Measurements from ENCODE around the gene SMDT1. TPM values are rescaled to one million over a fixed set of nuclear protein-coding genes. Genes with fewer than 3 reads are reported as not detected.
A peak's percentile ranks its signal among the peaks of the same experiment; 100 is the strongest.

The SMDT1 gene
- total and polyA plus RNA-seq, 10 of the 15 experiments (the other 5 are each of a cell fraction or from before 2014, with no cell fraction given): 19.7 to 176 (median 66.3) TPM

- ChIA-PET RAD21 (ENCODE audit: unreplicated experiment) (no interaction called here), POLR2A (no interaction called here), CTCF (no interaction called here), SMC1A (ENCODE audit: uncharacterized antibody, unreplicated experiment) (no interaction called here)
- Histone ChIP-seq H3K4me2 (ENCODE audit: control insufficient read depth, insufficient read depth) (peak overlapping the region; percentile 92; the same call in 1 of the 2 replicates), H3K79me2 (ENCODE audit: control insufficient read depth, insufficient read depth, low read length) (peaks cover 10% of the 10 kb centered on the region), H4K20me1 (ENCODE audit: control insufficient read depth, insufficient read depth) (no peaks in the 10 kb centered on the region), H3K4me3 (0 out of 2 replicates have a peak overlapping the region, but pooled peaks have one; percentile 59), H3K9me3 (replicated peaks; ENCODE audit: control insufficient read depth, insufficient read depth, low read length) (no peaks in the 10 kb centered on the region), H3K36me3 (ENCODE audit: control insufficient read depth in 2 of 2, insufficient read depth in 2 of 2, low read length in 1 of 2) (no peaks in the 10 kb centered on the region), H3K27ac (ENCODE audit: control insufficient read depth, insufficient read depth) (no peak overlapping the region), H3K27me3 (replicated peaks in 1 of 2; ENCODE audit: control insufficient read depth in 2 of 2, insufficient read depth in 2 of 2, low read length in 1 of 2) (no peaks in the 10 kb centered on the region), H3K4me1 (ENCODE audit: control insufficient read depth, insufficient read depth, low read length) (peaks cover 18% of the 10 kb centered on the region), H2AFZ (ENCODE audit: control insufficient read depth, low read depth, low read length) (peak overlapping the region; percentile 84), H3K9ac (ENCODE audit: control insufficient read depth, insufficient read depth, low read length) (peak overlapping the region; percentile 62)
- TF ChIP-seq HCFC1 (IDR thresholded peaks at IDR 0.05; ENCODE audit: low read length) (no peak), POLR2AphosphoS2 (IDR thresholded peaks at IDR 0.05; ENCODE audit: low read depth, low read length) (no peak), BACH1 (IDR thresholded peaks at IDR 0.05; ENCODE audit: borderline replicate concordance) (no peak)
- intact Hi-C loops (cut with micrococcal nuclease; ENCODE audit: unreplicated experiment) (loop anchor here (5.0 kb wide), 1 partner anchor 106 kb away; the partner anchor contains the start of gene SEPTIN3), in situ Hi-C loops (cut with MboI) (no loop called here)
- ATAC-seq (no peak), FAIRE-seq (no peak), DNase-seq (ENCODE audit: low read depth, low spot score) (no peak)
- no TSS peak for BruUV-seq (replicated peaks)
- 89% methylated on average over 11 of the region's 14 CpGs for WGBS (ENCODE audit: insufficient coverage, insufficient replicate concordance, low lambda C conversion rate, missing lambda C conversion rate)
Measured at GRCh38 chr22:42073621-42074041, 5.9 kb upstream of the SMDT1 start.

- Histone ChIP-seq H3K9ac (ENCODE audit: control insufficient read depth, insufficient read depth, low read length) (peak within 1 kb of the TSS; percentile 62), H3K27ac (ENCODE audit: control insufficient read depth, insufficient read depth) (peak within 1 kb of the TSS; percentile 59), H3K4me1 (ENCODE audit: control insufficient read depth, insufficient read depth, low read length) (peaks cover 22% of the 10 kb centered on the region), H3K36me3 (ENCODE audit: control insufficient read depth in 2 of 2, insufficient read depth in 2 of 2, low read length in 1 of 2) (no peaks in the 10 kb centered on the region), H3K4me2 (ENCODE audit: control insufficient read depth, insufficient read depth) (peak within 1 kb of the TSS; percentile 92), H2AFZ (ENCODE audit: control insufficient read depth, low read depth, low read length) (peak within 1 kb of the TSS; percentile 84), H3K27me3 (replicated peaks in 1 of 2; ENCODE audit: control insufficient read depth in 2 of 2, insufficient read depth in 2 of 2, low read length in 1 of 2) (no peaks in the 10 kb centered on the region), H3K9me3 (replicated peaks; ENCODE audit: control insufficient read depth, insufficient read depth, low read length) (no peaks in the 10 kb centered on the region), H3K4me3 (peak within 1 kb of the TSS; percentile 59; the same call in 1 of the 2 replicates), H3K79me2 (ENCODE audit: control insufficient read depth, insufficient read depth, low read length) (peaks cover 8% of the 10 kb centered on the region), H4K20me1 (ENCODE audit: control insufficient read depth, insufficient read depth) (no peaks in the 10 kb centered on the region)
- SMC1A ChIA-PET (ENCODE audit: uncharacterized antibody, unreplicated experiment): no interaction called here
- intact Hi-C loops (cut with micrococcal nuclease; ENCODE audit: unreplicated experiment): loop anchor here (5.0 kb wide), 1 partner anchor 107 kb away; the partner anchor contains the start of gene SEPTIN3
- no peak for FAIRE-seq
- POLR2A ChIA-PET: no interaction called here
- in situ Hi-C loops (cut with MboI): no loop called here
- RAD21 ChIA-PET (ENCODE audit: unreplicated experiment): no interaction called here
- no peak for ATAC-seq
- BruUV-seq (replicated peaks): no TSS peak
- WGBS (ENCODE audit: insufficient coverage, insufficient replicate concordance, low lambda C conversion rate, missing lambda C conversion rate): 23% methylated on average over 44 of the region's 55 CpGs
- CTCF ChIA-PET: no interaction called here
- DNase-seq (ENCODE audit: low read depth, low spot score): no peak
- TF ChIP-seq RAD21 (IDR thresholded peaks at IDR 0.05; ENCODE audit: insufficient read depth, low read depth, low read length) (peak; percentile 38), TAF1 (IDR thresholded peaks at IDR 0.05; ENCODE audit: borderline replicate concordance, low read depth, low read length) (peak; percentile 45; the same call in 1 of the 2 replicates), HSF1 (IDR thresholded peaks at IDR 0.05; ENCODE audit: low read depth, low read length) (no peak), CTCF (IDR thresholded peaks at IDR 0.05 in 2 of 3, conservative IDR thresholded peaks at IDR 0.05 in 1 of 3; ENCODE audit: control insufficient read depth in 2 of 3, extremely low read depth in 1 of 3, insufficient read depth in 1 of 3, low read depth in 3 of 3, low read length in 3 of 3) (peak in 2 of 3 experiments; percentile 36 to 54; a peak in 4 of 6 replicates), YBX1 (IDR thresholded peaks at IDR 0.05) (no peak), IKZF1 (conservative IDR thresholded peaks at IDR 0.05) (peak; percentile 32; the same call in 1 of the 2 replicates), SKIL (IDR thresholded peaks at IDR 0.05; ENCODE audit: low read depth, poor library complexity, severe bottlenecking) (no peak), POLR2A (IDR thresholded peaks at IDR 0.05; ENCODE audit: low read depth, low read length) (peak; percentile 68)
Measured at GRCh38 chr22:42074132-42074811, 5.2 kb upstream of the SMDT1 start, which contains the start of gene PHETA2. PHETA2 (plus strand) TSS chr22:42074248; CDS start chr22:42077294, 3,046 bp downstream.
